ENCODE measurements around the gene ZNF81. TPM values are rescaled to one million over a fixed set of nuclear protein-coding genes. Genes with fewer than 3 reads are reported as not detected.
"Not testable (repeated sequence)": the region's sequence is repeated elsewhere in the genome, so short reads cannot be mapped to it uniquely, and the experiment has no call there.

The ZNF81 gene
- total RNA-seq, 1 donor from 2014 or later = 12.5 TPM

DNA sequence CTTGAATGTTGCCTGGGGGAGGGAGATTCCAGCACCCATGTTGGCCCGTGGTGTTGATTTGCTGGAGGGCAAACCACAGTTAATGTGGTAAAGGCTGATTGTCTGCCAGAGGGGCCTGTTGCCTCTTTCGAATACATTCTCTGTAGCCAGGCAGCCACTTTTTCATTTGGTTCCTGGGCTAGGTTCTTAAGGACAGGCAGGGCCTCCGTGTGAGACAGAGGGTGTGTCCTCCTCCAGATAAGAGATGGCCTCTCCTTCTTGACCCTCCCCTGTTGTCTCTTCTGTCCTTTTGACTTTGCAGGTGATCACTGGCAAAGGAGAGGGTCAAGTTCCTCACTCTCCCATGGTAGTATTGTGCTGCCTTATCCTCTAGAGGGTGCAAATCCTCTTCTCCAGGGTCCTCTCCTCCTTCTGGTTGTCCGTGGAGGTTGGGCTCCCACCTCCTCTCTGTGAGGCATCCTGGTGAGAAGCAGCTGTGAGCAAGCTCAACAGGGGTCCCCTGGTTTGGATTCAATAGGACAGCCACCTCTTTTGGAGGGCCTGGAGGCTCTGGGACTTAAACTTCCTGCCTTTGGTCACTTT lies 122.2 kb downstream of the ZNF81 start:
- Mint-ChIP-seq H3K4me1 (no peaks in the 10 kb centered on the region), H3K9me3 (peaks cover 28% of the 10 kb centered on the region), H3K4me3 (no peak overlapping the region), H3K27me3 (ENCODE audit: low read depth) (no peaks in the 10 kb centered on the region), H3K27ac (no peak overlapping the region), H3K36me3 (no peaks in the 10 kb centered on the region)
- no peak for DNase-seq (ENCODE audit: low spot score in 2 of 2, unreplicated experiment in 2 of 2)
- TF ChIP-seq CTCF (IDR thresholded peaks at IDR 0.05; ENCODE audit: unreplicated experiment) = no peak

GRCh38 chrX:47960406-47960805 lies 123.7 kb downstream of the ZNF81 start:
- DNase-seq (ENCODE audit: low spot score in 2 of 2, unreplicated experiment in 2 of 2) = no peak
- H3K4me1 Mint-ChIP-seq = no peaks in the 10 kb centered on the region
- H3K4me3 Mint-ChIP-seq = no peak overlapping the region
- H3K27me3 Mint-ChIP-seq (ENCODE audit: low read depth) = no peaks in the 10 kb centered on the region
- no peak for TF ChIP-seq CTCF (IDR thresholded peaks at IDR 0.05; ENCODE audit: unreplicated experiment)
- H3K27ac Mint-ChIP-seq = no peak overlapping the region
- H3K9me3 Mint-ChIP-seq = peaks cover 38% of the 10 kb centered on the region
- H3K36me3 Mint-ChIP-seq = peaks cover 5% of the 10 kb centered on the region

- H3K9me3 Mint-ChIP-seq = peaks cover 44% of the 10 kb centered on the region
- H3K4me3 Mint-ChIP-seq; H3K27ac Mint-ChIP-seq; DNase-seq (ENCODE audit: low spot score in 2 of 2, unreplicated experiment in 2 of 2); H3K4me1 Mint-ChIP-seq; H3K27me3 Mint-ChIP-seq (ENCODE audit: low read depth); H3K36me3 Mint-ChIP-seq: not testable (repeated sequence)
These were observed 125.1 kb downstream of the ZNF81 start for GRCh38 chrX:47961830-47962229.

GRCh38 chrX:47965526-47965925 lies 128.8 kb downstream of the ZNF81 start:
- DNase-seq (ENCODE audit: low spot score in 2 of 2, unreplicated experiment in 2 of 2); H3K36me3 Mint-ChIP-seq; H3K27me3 Mint-ChIP-seq (ENCODE audit: low read depth); H3K4me3 Mint-ChIP-seq; H3K4me1 Mint-ChIP-seq; H3K27ac Mint-ChIP-seq: not testable (repeated sequence)
- peaks cover 67% of the 10 kb centered on the region for H3K9me3 Mint-ChIP-seq

Other genes with a start within 250 kb of the ZNF81 start
- 3.7 to 4.4 TPM (median 4.2 TPM) in 3 replicates for gene SYN1, start 217.0 kb upstream of the ZNF81 start, total RNA-seq
- 0.97 to 1.2 TPM (median 0.99 TPM) in 3 replicates for gene CFP, start 207.0 kb upstream of the ZNF81 start, total RNA-seq
- gene ELK1, start 186.3 kb upstream of the ZNF81 start, total RNA-seq = 34.6 to 35.4 TPM (median 35.0 TPM) in 3 replicates
- gene UXT, start 177.7 kb upstream of the ZNF81 start, total RNA-seq = 70.1 to 71.5 TPM (median 71.4 TPM) in 3 replicates
- 7.9 to 8.5 TPM (median 7.9 TPM) in 3 replicates for gene ZNF182, start 167.1 kb downstream of the ZNF81 start, total RNA-seq
- gene SPACA5, start 170.1 kb downstream of the ZNF81 start, total RNA-seq = not detected in 3 replicates
- 5.3 to 6.6 TPM (median 5.8 TPM) in 3 replicates for gene ZNF630, start 234.7 kb downstream of the ZNF81 start, total RNA-seq

Data from mesothelial cell of epicardium (in vitro differentiated cells).